Hindlimb muscle (tissue), 1 donor: ENCODE data around the gene TBC1D13. TPM values are rescaled to one million over a fixed set of nuclear protein-coding genes. Genes with fewer than 3 reads are reported as not detected.
"Not testable (repeated sequence)": the region's sequence is repeated elsewhere in the genome, so short reads cannot be mapped to it uniquely, and the experiment has no call there.

Source experiments
- DNase-seq: peaks from one replicate; pipeline ENCODE4 v3.0.0-alpha.2; 2013
- polyA plus RNA-seq: library from polyadenylated mRNA; unstranded; fragments of 120-200 nt; gene quantifications from one replicate; pipeline ENCODE4 v1.2.1, GENCODE V29; 2013; ENCODE audit not compliant: insufficient read length

TBC1D13 gene
- polyA plus RNA-seq, 1 donor, result 42.7 TPM

- DNase-seq, result no peak
These were observed 34.7 kb downstream of the TBC1D13 start for GRCh38 chr9:128821584-128822406.

- no peak for DNase-seq
These were observed 35.5 kb downstream of the TBC1D13 start for GRCh38 chr9:128822407-128823042.

- DNase-seq, result no peak
These were observed 36.4 kb downstream of the TBC1D13 start for GRCh38 chr9:128823362-128823902.

- DNase-seq, result no peak
These were observed 36.9 kb downstream of the TBC1D13 start for GRCh38 chr9:128823903-128824406.

GRCh38 chr9:128824911-128825310 lies 37.9 kb downstream of the TBC1D13 start:
- no peak for DNase-seq

GRCh38 chr9:128825923-128826700 lies 39.1 kb downstream of the TBC1D13 start:
- DNase-seq, result no peak

- no peak for DNase-seq
These were observed 41.2 kb downstream of the TBC1D13 start for GRCh38 chr9:128828267-128828666.

GRCh38 chr9:128828719-128829452 lies 41.8 kb downstream of the TBC1D13 start:
- no peak for DNase-seq

GRCh38 chr9:128829477-128830251 lies 42.6 kb downstream of the TBC1D13 start, which contains the start of gene SPOUT1:
Gene SPOUT1 (minus strand): TSS chr9:128829794. CDS start chr9:128829780, 14 bp downstream.
- DNase-seq, result peak; percentile 95

GRCh38 chr9:128833696-128834095 lies 46.6 kb downstream of the TBC1D13 start:
- no peak for DNase-seq

GRCh38 chr9:128835246-128836210 lies 48.5 kb downstream of the TBC1D13 start:
- DNase-seq, result no peak

- no peak for DNase-seq
These were observed 49.6 kb downstream of the TBC1D13 start for GRCh38 chr9:128836509-128837145.

GRCh38 chr9:128838338-128838737 lies 51.3 kb downstream of the TBC1D13 start:
- DNase-seq, result no peak

GRCh38 chr9:128840524-128840923 lies 53.5 kb downstream of the TBC1D13 start:
- no peak for DNase-seq

- DNase-seq, result no peak
These were observed 54.8 kb downstream of the TBC1D13 start for GRCh38 chr9:128841694-128842492.

- not testable (repeated sequence) for DNase-seq
These were observed 56.1 kb downstream of the TBC1D13 start for GRCh38 chr9:128843171-128843570.

GRCh38 chr9:128845186-128845931 lies 58.3 kb downstream of the TBC1D13 start:
- no peak for DNase-seq

GRCh38 chr9:128846680-128847030 lies 59.6 kb downstream of the TBC1D13 start:
- DNase-seq, result no peak
